ENCODE measurements around the gene STX3.

The STX3 gene

GRCh38 chr11:59766542-59767224 is 11.5 kb downstream of the STX3 start:
- no peak overlapping the region for H3K4me3 ChIP-seq (ENCODE audit: low read depth, low read length)
- no peak for DNase-seq (ENCODE audit: low read depth)
- TF ChIP-seq CTCF (IDR thresholded peaks at IDR 0.05; ENCODE audit: insufficient read depth, low read depth, low read length, missing control alignments): no peak

- no peak overlapping the region for H3K4me3 ChIP-seq (ENCODE audit: low read depth, low read length)
- no peak for TF ChIP-seq CTCF (IDR thresholded peaks at IDR 0.05; ENCODE audit: insufficient read depth, low read depth, low read length, missing control alignments)
- DNase-seq (ENCODE audit: low read depth): no peak
Observed at GRCh38 chr11:59767225-59767611, 12.0 kb downstream of the STX3 start.

- DNase-seq (ENCODE audit: low read depth): no peak
- TF ChIP-seq CTCF (IDR thresholded peaks at IDR 0.05; ENCODE audit: insufficient read depth, low read depth, low read length, missing control alignments): no peak
- H3K4me3 ChIP-seq (ENCODE audit: low read depth, low read length): no peak overlapping the region
Observed at GRCh38 chr11:59769111-59769510, 13.9 kb downstream of the STX3 start.

- H3K4me3 ChIP-seq (ENCODE audit: low read depth, low read length): no peak overlapping the region
- DNase-seq (ENCODE audit: low read depth): no peak
Observed at GRCh38 chr11:59769828-59770227, 14.7 kb downstream of the STX3 start.

GRCh38 chr11:59770319-59770718 is 15.1 kb downstream of the STX3 start:
- H3K4me3 ChIP-seq (ENCODE audit: low read depth, low read length): no peak overlapping the region
- TF ChIP-seq CTCF (IDR thresholded peaks at IDR 0.05; ENCODE audit: insufficient read depth, low read depth, low read length, missing control alignments): no peak
- DNase-seq (ENCODE audit: low read depth): no peak

More at GRCh38 chr11:59769828-59770227, 14.7 kb downstream of the STX3 start:
- TF ChIP-seq CTCF (IDR thresholded peaks at IDR 0.05; ENCODE audit: insufficient read depth, low read depth, low read length, missing control alignments): no peak

- no peak for TF ChIP-seq CTCF (IDR thresholded peaks at IDR 0.05; ENCODE audit: insufficient read depth, low read depth, low read length, missing control alignments)
- no peak for DNase-seq (ENCODE audit: low read depth)
- H3K4me3 ChIP-seq (ENCODE audit: low read depth, low read length): no peak overlapping the region
Observed at GRCh38 chr11:59770869-59771268, 15.7 kb downstream of the STX3 start.

GRCh38 chr11:59771605-59772004 is 16.4 kb downstream of the STX3 start:
- TF ChIP-seq CTCF (IDR thresholded peaks at IDR 0.05; ENCODE audit: insufficient read depth, low read depth, low read length, missing control alignments): no peak
- no peak for DNase-seq (ENCODE audit: low read depth)
- no peak overlapping the region for H3K4me3 ChIP-seq (ENCODE audit: low read depth, low read length)

Data from GM12865 (cell line).